ENCODE results near the gene SCIN. TPM values are rescaled to one million over a fixed set of nuclear protein-coding genes. Genes with fewer than 3 reads are reported as not detected.
"Not testable (repeated sequence)": the region's sequence is repeated elsewhere in the genome, so short reads cannot be mapped to it uniquely, and the experiment has no call there.

The SCIN gene
- total and polyA plus RNA-seq, 2 donors (not counting 1 experiment from before 2014, with no cell fraction given): 0.49 to 0.97 TPM

- no peak overlapping the region for H3K27ac ChIP-seq (ENCODE audit: low read length in 2 of 2)
Measured at GRCh38 chr7:12554351-12554750, 16.2 kb upstream of the SCIN start.

DNA sequence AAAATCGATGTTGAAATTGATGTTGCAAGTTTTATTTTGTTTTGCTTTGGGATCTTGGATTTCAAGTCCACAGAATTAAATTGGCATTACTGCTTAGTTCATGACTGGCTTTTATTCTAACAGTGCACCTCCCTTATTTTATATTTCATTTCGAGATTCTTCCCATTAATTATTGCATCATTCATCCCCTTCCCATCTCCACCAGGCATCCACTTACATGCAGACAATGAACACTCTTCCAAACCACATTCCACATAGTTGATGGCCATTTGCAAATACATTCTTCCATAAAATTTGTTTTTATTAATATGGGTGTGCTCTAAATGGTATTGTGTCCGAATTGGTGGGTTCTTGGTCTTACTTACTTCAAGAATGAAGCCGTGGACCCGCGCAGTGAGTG, 15.6 kb upstream of the SCIN start:
- no peak for ATAC-seq (ENCODE audit: low read depth)
- Histone ChIP-seq H3K27ac (ENCODE audit: low read length in 2 of 2) (no peak overlapping the region), H3K4me3 (ENCODE audit: control extremely low read depth in 1 of 5, extremely low read depth in 1 of 5, insufficient read depth in 1 of 5, low read depth in 2 of 5, low read length in 4 of 5) (no peak overlapping the region), H3K27me3 (replicated peaks in 1 of 4; ENCODE audit: control extremely low read depth in 1 of 4, control insufficient read depth in 3 of 4, insufficient read depth in 4 of 4, low read length in 3 of 4) (no peaks in the 10 kb centered on the region), H3K9me3 (ENCODE audit: control extremely low read depth in 1 of 3, control insufficient read depth in 2 of 3, insufficient read depth in 1 of 3, low read length in 2 of 3) (no peaks in the 10 kb centered on the region), H3K36me3 (replicated peaks in 1 of 2; ENCODE audit: control extremely low read depth in 1 of 2, control insufficient read depth in 1 of 2, extremely low read depth in 1 of 2, insufficient read depth in 2 of 2, low read length in 1 of 2) (no peaks in the 10 kb centered on the region), H2AFZ (ENCODE audit: insufficient read depth, low read depth, low read length, poor library complexity, severe bottlenecking) (no peak overlapping the region), H3K9ac (ENCODE audit: low read length) (no peak overlapping the region), H3K4me2 (replicated peaks; ENCODE audit: low read depth, low read length, poor library complexity, severe bottlenecking) (no peak overlapping the region), H3K4me1 (ENCODE audit: control insufficient read depth in 2 of 2, insufficient read depth in 2 of 2, low read length in 2 of 2) (no peaks in the 10 kb centered on the region), H3K79me2 (ENCODE audit: control insufficient read depth, insufficient read depth, low read length) (no peaks in the 10 kb centered on the region), H4K20me1 (ENCODE audit: control insufficient read depth, insufficient read depth, low read length, poor library complexity, severe bottlenecking) (no peaks in the 10 kb centered on the region)
- TF ChIP-seq EZH2 (IDR thresholded peaks at IDR 0.05; ENCODE audit: borderline replicate concordance, insufficient read depth, low read depth, low read length, poor library complexity, severe bottlenecking) (no peak), CTCF (IDR thresholded peaks at IDR 0.05) (no peak)
- H3K27me3 Mint-ChIP-seq: no peaks in the 10 kb centered on the region
- WGBS (ENCODE audit: insufficient coverage): 80% methylated on average over 1 of the region's 6 CpGs
- DNase-seq: no peak
- no peak overlapping the region for H3K4me3 Mint-ChIP-seq
- ChIA-PET CTCF (no interaction called here), POLR2A (no interaction called here)
- intact Hi-C loops (cut with micrococcal nuclease): no loop called here
- H3K4me1 Mint-ChIP-seq: no peaks in the 10 kb centered on the region
- no peak overlapping the region for H3K27ac Mint-ChIP-seq
- H3K9me3 Mint-ChIP-seq (ENCODE audit: insufficient read depth): no peaks in the 10 kb centered on the region

More at GRCh38 chr7:12554351-12554750, 16.2 kb upstream of the SCIN start:
- H3K9me3 ChIP-seq (ENCODE audit: control extremely low read depth in 1 of 3, control insufficient read depth in 2 of 3, insufficient read depth in 1 of 3, low read length in 2 of 3): no peaks in the 10 kb centered on the region
- no peaks in the 10 kb centered on the region for H3K9me3 Mint-ChIP-seq (ENCODE audit: insufficient read depth)
- no peak overlapping the region for H3K4me3 ChIP-seq (ENCODE audit: control extremely low read depth in 1 of 5, extremely low read depth in 1 of 5, insufficient read depth in 1 of 5, low read depth in 2 of 5, low read length in 4 of 5)
- ATAC-seq (ENCODE audit: low read depth) (no peak), DNase-seq (no peak)
- no peaks in the 10 kb centered on the region for H3K4me1 ChIP-seq (ENCODE audit: control insufficient read depth in 2 of 2, insufficient read depth in 2 of 2, low read length in 2 of 2)
- WGBS (ENCODE audit: insufficient coverage): no CpG with 5 or more reads among the region's 2 CpGs
- CTCF ChIA-PET: interaction anchor here (1.0 kb wide), 1 partner anchor 30 kb away, joined by 3 read pairs; no protein-coding TSS in a partner anchor
- no peaks in the 10 kb centered on the region for H3K79me2 ChIP-seq (ENCODE audit: control insufficient read depth, insufficient read depth, low read length)
- POLR2A ChIA-PET: no interaction called here
- H3K27me3 ChIP-seq (replicated peaks in 1 of 4; ENCODE audit: control extremely low read depth in 1 of 4, control insufficient read depth in 3 of 4, insufficient read depth in 4 of 4, low read length in 3 of 4): no peaks in the 10 kb centered on the region
- H3K36me3 ChIP-seq (replicated peaks in 1 of 2; ENCODE audit: control extremely low read depth in 1 of 2, control insufficient read depth in 1 of 2, extremely low read depth in 1 of 2, insufficient read depth in 2 of 2, low read length in 1 of 2): no peaks in the 10 kb centered on the region
- no peak for TF ChIP-seq CTCF (IDR thresholded peaks at IDR 0.05)
- no peak for TF ChIP-seq EZH2 (IDR thresholded peaks at IDR 0.05; ENCODE audit: borderline replicate concordance, insufficient read depth, low read depth, low read length, poor library complexity, severe bottlenecking)
- no peaks in the 10 kb centered on the region for H3K4me1 Mint-ChIP-seq
- no peak overlapping the region for H3K4me2 ChIP-seq (replicated peaks; ENCODE audit: low read depth, low read length, poor library complexity, severe bottlenecking)
- H2AFZ ChIP-seq (ENCODE audit: insufficient read depth, low read depth, low read length, poor library complexity, severe bottlenecking): no peak overlapping the region
- intact Hi-C loops (cut with micrococcal nuclease): no loop called here
- H3K4me3 Mint-ChIP-seq: no peak overlapping the region
- H3K27me3 Mint-ChIP-seq: no peaks in the 10 kb centered on the region
- H3K9ac ChIP-seq (ENCODE audit: low read length): no peak overlapping the region
- no peak overlapping the region for H3K27ac Mint-ChIP-seq
- no peaks in the 10 kb centered on the region for H4K20me1 ChIP-seq (ENCODE audit: control insufficient read depth, insufficient read depth, low read length, poor library complexity, severe bottlenecking)

DNA sequence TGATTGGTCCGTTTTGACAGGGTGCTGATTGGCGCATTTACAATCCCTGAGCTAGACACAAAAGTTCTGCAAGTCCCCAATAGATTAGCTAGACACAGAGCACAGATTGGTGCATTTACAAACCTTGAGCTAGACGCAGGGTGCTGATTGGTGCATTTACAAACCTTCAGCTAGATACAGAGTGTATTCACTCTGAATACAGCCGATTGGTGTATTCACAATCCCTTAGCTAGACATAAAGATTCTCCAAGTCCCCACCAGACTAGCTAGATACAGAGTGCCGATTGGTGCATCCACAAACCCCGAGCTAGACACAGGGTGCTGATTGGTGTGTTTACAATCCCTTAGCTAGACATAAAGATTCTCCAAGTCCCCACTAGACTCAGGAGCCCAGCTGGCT, 14.8 kb upstream of the SCIN start:
- H3K9me3 ChIP-seq (ENCODE audit: control extremely low read depth in 1 of 3, control insufficient read depth in 2 of 3, insufficient read depth in 1 of 3, low read length in 2 of 3); H3K4me1 ChIP-seq (ENCODE audit: control insufficient read depth in 2 of 2, insufficient read depth in 2 of 2, low read length in 2 of 2); H3K4me2 ChIP-seq (replicated peaks; ENCODE audit: low read depth, low read length, poor library complexity, severe bottlenecking); H3K36me3 ChIP-seq (replicated peaks in 1 of 2; ENCODE audit: control extremely low read depth in 1 of 2, control insufficient read depth in 1 of 2, extremely low read depth in 1 of 2, insufficient read depth in 2 of 2, low read length in 1 of 2); H3K79me2 ChIP-seq (ENCODE audit: control insufficient read depth, insufficient read depth, low read length); H3K4me3 Mint-ChIP-seq; CTCF ChIA-PET; H3K27me3 Mint-ChIP-seq; H3K4me1 Mint-ChIP-seq; ATAC-seq (ENCODE audit: low read depth); H3K27me3 ChIP-seq (replicated peaks in 1 of 4; ENCODE audit: control extremely low read depth in 1 of 4, control insufficient read depth in 3 of 4, insufficient read depth in 4 of 4, low read length in 3 of 4); H3K4me3 ChIP-seq (ENCODE audit: control extremely low read depth in 1 of 5, extremely low read depth in 1 of 5, insufficient read depth in 1 of 5, low read depth in 2 of 5, low read length in 4 of 5); H3K27ac ChIP-seq (ENCODE audit: low read length in 2 of 2); intact Hi-C loops (cut with micrococcal nuclease); H2AFZ ChIP-seq (ENCODE audit: insufficient read depth, low read depth, low read length, poor library complexity, severe bottlenecking); POLR2A ChIA-PET; H3K9ac ChIP-seq (ENCODE audit: low read length); H3K27ac Mint-ChIP-seq; H3K9me3 Mint-ChIP-seq (ENCODE audit: insufficient read depth); H4K20me1 ChIP-seq (ENCODE audit: control insufficient read depth, insufficient read depth, low read length, poor library complexity, severe bottlenecking); DNase-seq: not testable (repeated sequence)
- 71% methylated on average over 4 of the region's 6 CpGs for WGBS (ENCODE audit: insufficient coverage)
